Astrocyte (in vitro differentiated cells and primary cell): ENCODE results near the gene P2RY12.

Experiments used
- CTCF ChIP-seq: IDR thresholded peaks from 2 replicates; pipeline ENCODE4 v1.5.1; 2011; ENCODE audit warnings: low read depth, mild to moderate bottlenecking, inconsistent platforms, low read length, moderate library complexity; ENCODE audit not compliant: insufficient read depth
- EZH2 ChIP-seq: IDR thresholded peaks from 2 replicates; pipeline ENCODE4 v1.6.1; 2012; ENCODE audit warnings: mild to moderate bottlenecking, low read length, inconsistent platforms; ENCODE audit not compliant: insufficient read depth

GRCh38 chr3:151329363-151329762, 55.2 kb downstream of the P2RY12 start, which contains the start of gene P2RY13:
- no peak for TF ChIP-seq CTCF
- no peak for TF ChIP-seq EZH2
